ENCODE results near the gene CAND1.

Gene CAND1

GRCh38 chr12:67284561-67284960 lies 15.4 kb downstream of the CAND1 start:
- DNase-seq (ENCODE audit: insufficient read length) = no peak
- TF ChIP-seq TAF1 (IDR thresholded peaks at IDR 0.05; ENCODE audit: borderline replicate concordance, low read depth, low read length) = no peak
- no peak for TF ChIP-seq POLR2AphosphoS5 (IDR thresholded peaks at IDR 0.05; ENCODE audit: low read depth, low read length)
- no peak for TF ChIP-seq POLR2A (IDR thresholded peaks at IDR 0.05; ENCODE audit: low read depth, low read length)
- no peak for FAIRE-seq

GRCh38 chr12:67286257-67286656 lies 17.1 kb downstream of the CAND1 start:
- TF ChIP-seq POLR2A (IDR thresholded peaks at IDR 0.05; ENCODE audit: low read depth, low read length) = no peak
- TF ChIP-seq POLR2AphosphoS5 (IDR thresholded peaks at IDR 0.05; ENCODE audit: low read depth, low read length) = no peak
- TF ChIP-seq TAF1 (IDR thresholded peaks at IDR 0.05; ENCODE audit: borderline replicate concordance, low read depth, low read length) = no peak
- DNase-seq (ENCODE audit: insufficient read length) (no peak), FAIRE-seq (no peak)

DNA sequence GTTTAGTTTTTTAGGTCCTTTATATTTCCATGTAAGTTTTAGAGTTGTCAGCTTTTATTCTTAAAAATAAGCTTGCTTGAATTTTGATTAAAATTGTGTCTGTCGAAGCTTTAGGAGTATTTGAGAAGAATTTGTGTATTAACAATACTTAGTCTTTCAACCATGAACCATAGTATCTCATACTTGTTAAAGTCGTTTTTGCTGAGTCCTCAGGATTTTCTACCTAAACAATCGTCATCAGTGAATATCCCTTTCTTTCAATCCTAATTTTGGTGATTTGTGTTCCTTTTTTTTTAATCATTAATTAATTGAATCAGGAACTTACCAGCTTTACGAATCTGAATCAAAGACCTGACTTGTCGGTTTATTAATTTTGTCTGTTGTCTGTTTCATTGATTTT lies 18.2 kb downstream of the CAND1 start:
- FAIRE-seq = peak; percentile 9
- TF ChIP-seq TAF1 (IDR thresholded peaks at IDR 0.05; ENCODE audit: borderline replicate concordance, low read depth, low read length) = no peak
- TF ChIP-seq POLR2A (IDR thresholded peaks at IDR 0.05; ENCODE audit: low read depth, low read length) = no peak
- TF ChIP-seq POLR2AphosphoS5 (IDR thresholded peaks at IDR 0.05; ENCODE audit: low read depth, low read length) = no peak
- no peak for DNase-seq (ENCODE audit: insufficient read length)

DNA sequence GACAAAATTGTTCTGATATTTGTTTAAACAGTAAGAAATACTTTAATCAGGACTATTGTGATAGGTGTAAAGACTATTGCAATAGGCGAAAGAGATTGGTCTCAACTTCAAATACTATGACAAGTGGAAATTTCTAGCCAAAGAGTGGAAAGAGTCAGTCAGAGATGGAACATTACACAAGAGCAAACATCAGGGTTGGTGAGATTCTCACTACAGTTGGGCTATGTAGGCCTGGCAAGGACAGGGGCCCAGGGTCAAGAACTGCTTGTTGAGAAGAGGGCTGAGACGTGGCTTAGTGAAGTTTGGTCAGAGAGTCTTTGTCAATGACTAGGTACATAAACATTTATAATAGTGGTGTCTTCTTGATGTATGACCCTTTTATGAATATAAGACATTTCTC lies 19.4 kb downstream of the CAND1 start:
- no peak for FAIRE-seq
- no peak for DNase-seq (ENCODE audit: insufficient read length)
- TF ChIP-seq TAF1 (IDR thresholded peaks at IDR 0.05; ENCODE audit: borderline replicate concordance, low read depth, low read length) = no peak
- TF ChIP-seq POLR2AphosphoS5 (IDR thresholded peaks at IDR 0.05; ENCODE audit: low read depth, low read length) = no peak
- no peak for TF ChIP-seq POLR2A (IDR thresholded peaks at IDR 0.05; ENCODE audit: low read depth, low read length)

DNA sequence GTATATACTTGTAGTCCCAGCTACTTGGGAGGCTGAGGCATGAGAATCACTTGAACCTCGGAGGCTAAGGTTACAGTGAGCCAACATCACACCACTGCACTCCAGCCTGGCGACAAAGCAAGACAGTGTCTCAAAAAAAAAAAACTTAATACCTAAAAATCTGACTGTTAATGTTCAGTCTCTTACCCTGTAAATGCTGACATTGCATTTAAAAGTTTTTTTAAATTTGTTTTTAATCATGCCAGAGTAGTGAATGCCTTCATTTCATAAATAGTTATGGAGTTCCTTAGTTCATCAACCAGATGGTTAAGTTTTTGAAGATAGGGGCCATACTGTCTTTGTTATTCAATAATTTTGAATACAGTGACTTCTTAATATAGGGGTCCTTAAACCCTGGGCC lies 21.2 kb downstream of the CAND1 start:
- DNase-seq (ENCODE audit: insufficient read length) (no peak), FAIRE-seq (no peak)
- TF ChIP-seq POLR2A (IDR thresholded peaks at IDR 0.05; ENCODE audit: low read depth, low read length) = no peak
- TF ChIP-seq POLR2AphosphoS5 (IDR thresholded peaks at IDR 0.05; ENCODE audit: low read depth, low read length) = no peak
- no peak for TF ChIP-seq TAF1 (IDR thresholded peaks at IDR 0.05; ENCODE audit: borderline replicate concordance, low read depth, low read length)

DNA sequence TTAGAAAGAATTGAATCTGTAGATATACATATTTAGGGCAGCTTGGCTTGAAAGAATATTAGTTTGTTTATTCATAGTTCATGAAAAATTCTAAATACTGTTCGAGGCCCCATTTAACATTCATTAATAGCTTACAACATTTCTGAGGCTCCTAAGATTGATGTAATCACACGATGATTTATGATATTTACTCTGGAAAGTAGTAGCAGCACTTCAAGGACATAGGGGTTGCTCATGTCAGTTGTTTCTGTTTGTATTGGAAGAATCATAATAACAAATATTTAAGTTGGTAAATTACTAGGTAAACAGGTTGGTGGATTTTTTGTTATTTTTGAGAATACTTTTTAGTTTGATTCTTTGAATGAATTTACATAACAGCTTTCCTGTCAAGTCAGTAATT lies 30.4 kb downstream of the CAND1 start:
- TF ChIP-seq POLR2AphosphoS5 (IDR thresholded peaks at IDR 0.05; ENCODE audit: low read depth, low read length) (no peak), POLR2A (IDR thresholded peaks at IDR 0.05; ENCODE audit: low read depth, low read length) (no peak), TAF1 (IDR thresholded peaks at IDR 0.05; ENCODE audit: borderline replicate concordance, low read depth, low read length) (no peak)
- DNase-seq (ENCODE audit: insufficient read length) (no peak), FAIRE-seq (no peak)

- no peak for DNase-seq (ENCODE audit: insufficient read length)
- TF ChIP-seq POLR2A (IDR thresholded peaks at IDR 0.05; ENCODE audit: low read depth, low read length) = no peak
- no peak for TF ChIP-seq TAF1 (IDR thresholded peaks at IDR 0.05; ENCODE audit: borderline replicate concordance, low read depth, low read length)
- FAIRE-seq = no peak
These were observed 30.8 kb downstream of the CAND1 start for GRCh38 chr12:67299926-67300325.

- DNase-seq (ENCODE audit: insufficient read length) = no peak
- no peak for TF ChIP-seq POLR2A (IDR thresholded peaks at IDR 0.05; ENCODE audit: low read depth, low read length)
- TF ChIP-seq POLR2AphosphoS5 (IDR thresholded peaks at IDR 0.05; ENCODE audit: low read depth, low read length) = no peak
- no peak for TF ChIP-seq TAF1 (IDR thresholded peaks at IDR 0.05; ENCODE audit: borderline replicate concordance, low read depth, low read length)
- no peak for FAIRE-seq
These were observed 33.0 kb downstream of the CAND1 start for GRCh38 chr12:67302162-67302561.

DNA sequence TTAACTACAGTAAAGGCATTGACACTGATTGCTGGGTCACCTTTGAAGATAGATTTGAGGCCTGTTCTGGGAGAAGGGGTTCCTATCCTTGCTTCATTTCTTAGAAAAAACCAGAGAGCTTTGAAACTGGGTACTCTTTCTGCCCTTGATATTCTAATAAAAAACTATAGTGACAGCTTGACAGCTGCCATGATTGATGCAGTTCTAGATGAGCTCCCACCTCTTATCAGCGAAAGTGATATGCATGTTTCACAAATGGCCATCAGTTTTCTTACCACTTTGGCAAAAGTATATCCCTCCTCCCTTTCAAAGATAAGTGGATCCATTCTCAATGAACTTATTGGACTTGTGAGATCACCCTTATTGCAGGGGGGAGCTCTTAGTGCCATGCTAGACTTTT lies 36.4 kb downstream of the CAND1 start:
- DNase-seq (ENCODE audit: insufficient read length) = no peak
- no peak for FAIRE-seq
- TF ChIP-seq POLR2A (IDR thresholded peaks at IDR 0.05; ENCODE audit: low read depth, low read length) = no peak
- no peak for TF ChIP-seq POLR2AphosphoS5 (IDR thresholded peaks at IDR 0.05; ENCODE audit: low read depth, low read length)
- no peak for TF ChIP-seq TAF1 (IDR thresholded peaks at IDR 0.05; ENCODE audit: borderline replicate concordance, low read depth, low read length)

- no peak for DNase-seq (ENCODE audit: insufficient read length)
- no peak for FAIRE-seq
- TF ChIP-seq POLR2A (IDR thresholded peaks at IDR 0.05; ENCODE audit: low read depth, low read length) (no peak), TAF1 (IDR thresholded peaks at IDR 0.05; ENCODE audit: borderline replicate concordance, low read depth, low read length) (no peak), POLR2AphosphoS5 (IDR thresholded peaks at IDR 0.05; ENCODE audit: low read depth, low read length) (no peak)
These were observed 37.6 kb downstream of the CAND1 start for GRCh38 chr12:67306712-67307111.

DNA sequence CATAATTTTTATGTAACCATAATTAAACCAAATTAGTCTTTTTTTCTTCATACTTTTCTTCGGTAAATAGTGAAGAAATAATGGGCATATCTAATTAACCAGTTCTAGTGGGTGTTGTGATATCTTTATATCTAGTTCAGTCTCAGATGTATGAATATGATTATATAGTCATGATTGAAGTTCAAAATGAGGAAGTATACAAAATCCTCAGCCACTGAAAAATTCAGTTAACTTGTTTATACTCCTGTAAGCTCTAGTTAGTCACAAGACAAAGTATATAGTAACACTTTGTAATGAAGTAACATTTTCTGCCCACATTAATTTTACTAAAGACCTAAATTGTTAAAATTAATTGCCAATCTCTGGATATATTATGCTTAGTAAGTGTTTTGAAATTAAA lies 46.5 kb downstream of the CAND1 start:
- DNase-seq (ENCODE audit: insufficient read length) (no peak), FAIRE-seq (no peak)
- TF ChIP-seq POLR2A (IDR thresholded peaks at IDR 0.05; ENCODE audit: low read depth, low read length) = no peak
- no peak for TF ChIP-seq POLR2AphosphoS5 (IDR thresholded peaks at IDR 0.05; ENCODE audit: low read depth, low read length)
- TF ChIP-seq TAF1 (IDR thresholded peaks at IDR 0.05; ENCODE audit: borderline replicate concordance, low read depth, low read length) = no peak

DNA sequence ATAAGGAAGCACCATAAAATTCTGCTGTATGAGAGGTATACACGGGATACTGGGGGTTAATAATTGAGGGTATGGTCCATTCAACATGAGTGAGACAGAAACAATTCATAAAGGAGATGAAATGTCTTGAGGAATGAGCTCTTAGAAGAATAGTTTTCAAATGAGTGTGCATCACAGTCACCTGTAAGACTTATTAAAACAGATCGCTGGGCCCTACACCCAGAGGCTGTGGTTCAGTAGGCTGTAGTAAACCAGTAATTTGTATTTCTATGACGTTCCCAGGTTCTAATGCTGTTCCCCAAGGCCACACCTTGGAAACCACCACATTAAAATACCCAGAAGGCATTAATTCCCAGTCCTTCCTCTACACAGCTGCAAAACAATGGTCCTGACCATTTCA lies 49.6 kb downstream of the CAND1 start:
- FAIRE-seq = no peak
- TF ChIP-seq POLR2AphosphoS5 (IDR thresholded peaks at IDR 0.05; ENCODE audit: low read depth, low read length) (0 out of 2 replicates have a peak, but pooled peaks have one; percentile 16), TAF1 (IDR thresholded peaks at IDR 0.05; ENCODE audit: borderline replicate concordance, low read depth, low read length) (no peak)
- DNase-seq (ENCODE audit: insufficient read length) = no peak

DNA sequence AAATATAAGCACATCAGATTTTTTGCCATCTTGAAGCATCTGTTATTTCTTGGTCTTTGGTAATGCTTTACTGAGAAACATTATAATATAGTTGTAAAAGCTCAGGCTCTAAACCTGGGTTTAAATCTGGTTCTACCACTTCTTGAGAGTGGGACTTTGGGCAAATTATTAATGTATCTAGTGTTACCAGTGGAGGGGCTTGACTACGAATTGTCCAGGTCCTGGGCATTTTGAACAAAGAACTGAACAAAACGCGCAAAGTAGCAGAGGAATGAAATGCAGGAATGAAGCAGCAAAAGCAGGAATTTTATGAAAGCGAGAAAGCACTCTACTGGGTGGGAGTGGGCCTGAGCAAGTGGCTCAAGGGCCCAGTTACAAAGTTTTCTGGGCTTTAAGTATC lies 50.8 kb downstream of the CAND1 start:
- no peak for TF ChIP-seq TAF1 (IDR thresholded peaks at IDR 0.05; ENCODE audit: borderline replicate concordance, low read depth, low read length)
- no peak for TF ChIP-seq POLR2AphosphoS5 (IDR thresholded peaks at IDR 0.05; ENCODE audit: low read depth, low read length)
- TF ChIP-seq POLR2A (IDR thresholded peaks at IDR 0.05; ENCODE audit: low read depth, low read length) = no peak
- DNase-seq (ENCODE audit: insufficient read length) (no peak), FAIRE-seq (no peak)

All from GM12892 (cell line).